ENCODE data around the gene POLR2J3. TPM values are rescaled to one million over a fixed set of nuclear protein-coding genes. Genes with fewer than 3 reads are reported as not detected.
"Not testable (repeated sequence)": the region's sequence is repeated elsewhere in the genome, so short reads cannot be mapped to it uniquely, and the experiment has no call there.

POLR2J3 gene
- total and polyA plus RNA-seq, 2 of the 4 experiments (the other 2 are of a cell fraction) = 14.2 to 14.7 TPM

DNA sequence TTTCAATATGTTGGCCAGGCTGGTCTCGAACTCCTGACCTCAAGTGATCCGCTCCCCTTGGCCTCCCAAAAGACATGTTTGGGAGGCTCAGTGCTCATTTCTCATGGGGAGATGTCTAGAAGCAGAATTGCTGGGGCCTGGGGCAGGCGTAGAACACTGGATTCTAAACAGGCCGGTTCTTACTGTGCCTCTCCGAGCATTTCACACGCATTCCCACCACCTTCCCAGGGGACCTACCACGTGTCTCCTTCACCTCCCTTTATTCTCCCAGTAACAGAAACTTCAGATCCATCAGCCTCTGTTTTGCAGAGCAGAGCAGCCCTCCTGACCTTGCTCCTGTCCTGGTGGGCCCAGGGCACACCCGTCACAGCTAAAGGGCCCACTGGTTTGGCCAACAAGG lies 45.2 kb downstream of the POLR2J3 start:
- H3K27ac ChIP-seq (ENCODE audit: insufficient read depth, low read length); H3K23ac ChIP-seq (ENCODE audit: low read depth, low read length); DNase-seq; H3K4me3 ChIP-seq (ENCODE audit: insufficient read depth, low read depth, low read length); H4K5ac ChIP-seq (ENCODE audit: low read depth, low read length); H3K4me2 ChIP-seq (ENCODE audit: low read depth, low read length); H3K36me3 ChIP-seq (ENCODE audit: control insufficient read depth, insufficient read depth, low read length); H3K9ac ChIP-seq (ENCODE audit: low read depth, low read length); H2BK5ac ChIP-seq (ENCODE audit: low read depth, low read length, poor library complexity, severe bottlenecking); H3K9me1 ChIP-seq (ENCODE audit: insufficient read depth, low read length); H4K20me1 ChIP-seq (ENCODE audit: insufficient read depth, low read length); H4K91ac ChIP-seq (ENCODE audit: insufficient read depth, low read depth, low read length); dilution Hi-C loops (cut with HindIII; ENCODE audit: low sequenced_read_pairs, unreplicated experiment); BruUV-seq (replicated peaks); H3K56ac ChIP-seq (ENCODE audit: extremely low read depth, insufficient read depth, low read length); in situ Hi-C loops (cut with MboI; ENCODE audit: low sequenced_read_pairs); H2AK9ac ChIP-seq (replicated peaks; ENCODE audit: low read depth, low read length, poor library complexity); H2BK15ac ChIP-seq (ENCODE audit: low read depth, low read length); H2BK20ac ChIP-seq (ENCODE audit: low read depth, low read length); H3K4ac ChIP-seq (ENCODE audit: low read depth, low read length); H2BK120ac ChIP-seq (ENCODE audit: low read depth, low read length); intact Hi-C loops (cut with micrococcal nuclease); H3K14ac ChIP-seq (replicated peaks; ENCODE audit: low read depth, low read length); H3K4me1 ChIP-seq (ENCODE audit: control insufficient read depth, insufficient read depth, low read length); CTCF ChIA-PET; H3K27me3 ChIP-seq (ENCODE audit: control insufficient read depth, insufficient read depth, low read length); H4K8ac ChIP-seq (ENCODE audit: low read depth in 2 of 2, low read length in 2 of 2); H2AFZ ChIP-seq (replicated peaks; ENCODE audit: low read length, poor library complexity); H3K79me1 ChIP-seq (ENCODE audit: low read depth in 1 of 2, low read length in 2 of 2); H3K9me3 ChIP-seq (ENCODE audit: control insufficient read depth, insufficient read depth, low read length); POLR2A ChIA-PET (ENCODE audit: unreplicated experiment); H3K18ac ChIP-seq (ENCODE audit: low read depth, low read length); H2AK5ac ChIP-seq (ENCODE audit: low read depth, low read length): not testable (repeated sequence)
- WGBS, 2 experiments (ENCODE audit: extremely low coverage in 2 of 2, insufficient read length in 1 of 2) = no CpG with 5 or more reads among the region's 8 CpGs
- ATAC-seq (ENCODE audit: low read depth) = peak; percentile 4; the same call in 1 of the 2 replicates

DNA sequence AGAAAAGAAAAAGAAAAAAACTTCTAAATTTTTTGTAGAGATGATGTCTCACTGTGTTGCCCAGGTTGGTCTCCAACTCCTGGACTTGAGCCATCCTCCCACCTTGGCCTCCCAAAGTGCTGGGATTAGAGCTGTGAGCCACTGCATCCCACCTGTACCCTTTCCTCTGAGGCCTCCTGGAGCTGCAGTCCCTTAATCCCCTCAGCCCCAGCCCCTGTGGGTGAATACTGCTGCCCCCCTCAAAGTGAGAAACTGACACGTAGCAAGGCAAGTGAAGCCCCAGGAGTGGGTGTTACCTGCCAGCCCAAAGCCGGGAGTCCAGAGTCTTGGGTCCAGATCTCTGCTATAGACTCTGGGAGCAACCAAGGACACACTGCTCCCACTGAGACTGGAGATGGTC lies 47.6 kb downstream of the POLR2J3 start:
- H3K4ac ChIP-seq (ENCODE audit: low read depth, low read length); H4K8ac ChIP-seq (ENCODE audit: low read depth in 2 of 2, low read length in 2 of 2); POLR2A ChIA-PET (ENCODE audit: unreplicated experiment); H3K36me3 ChIP-seq (ENCODE audit: control insufficient read depth, insufficient read depth, low read length); dilution Hi-C loops (cut with HindIII; ENCODE audit: low sequenced_read_pairs, unreplicated experiment); H2BK15ac ChIP-seq (ENCODE audit: low read depth, low read length); H3K4me3 ChIP-seq (ENCODE audit: insufficient read depth, low read depth, low read length); H3K9me3 ChIP-seq (ENCODE audit: control insufficient read depth, insufficient read depth, low read length); H3K23ac ChIP-seq (ENCODE audit: low read depth, low read length); H4K20me1 ChIP-seq (ENCODE audit: insufficient read depth, low read length); H2AK9ac ChIP-seq (replicated peaks; ENCODE audit: low read depth, low read length, poor library complexity); CTCF ChIA-PET; H3K18ac ChIP-seq (ENCODE audit: low read depth, low read length); H3K56ac ChIP-seq (ENCODE audit: extremely low read depth, insufficient read depth, low read length); H3K27me3 ChIP-seq (ENCODE audit: control insufficient read depth, insufficient read depth, low read length); H4K5ac ChIP-seq (ENCODE audit: low read depth, low read length); H3K4me2 ChIP-seq (ENCODE audit: low read depth, low read length); in situ Hi-C loops (cut with MboI; ENCODE audit: low sequenced_read_pairs); H2AFZ ChIP-seq (replicated peaks; ENCODE audit: low read length, poor library complexity); H3K79me1 ChIP-seq (ENCODE audit: low read depth in 1 of 2, low read length in 2 of 2); BruUV-seq (replicated peaks); H3K9me1 ChIP-seq (ENCODE audit: insufficient read depth, low read length); H2BK20ac ChIP-seq (ENCODE audit: low read depth, low read length); DNase-seq; H2AK5ac ChIP-seq (ENCODE audit: low read depth, low read length); H3K27ac ChIP-seq (ENCODE audit: insufficient read depth, low read length); H2BK120ac ChIP-seq (ENCODE audit: low read depth, low read length); ATAC-seq (ENCODE audit: low read depth); H2BK5ac ChIP-seq (ENCODE audit: low read depth, low read length, poor library complexity, severe bottlenecking); H3K14ac ChIP-seq (replicated peaks; ENCODE audit: low read depth, low read length); H4K91ac ChIP-seq (ENCODE audit: insufficient read depth, low read depth, low read length); H3K9ac ChIP-seq (ENCODE audit: low read depth, low read length); intact Hi-C loops (cut with micrococcal nuclease); H3K4me1 ChIP-seq (ENCODE audit: control insufficient read depth, insufficient read depth, low read length): not testable (repeated sequence)
- no CpG with 5 or more reads among the region's 2 CpGs for WGBS, 2 experiments (ENCODE audit: extremely low coverage in 2 of 2, insufficient read length in 1 of 2)
